K562 (cell line): ENCODE data around the gene ZCCHC24. TPM values are rescaled to one million over a fixed set of nuclear protein-coding genes. Genes with fewer than 3 reads are reported as not detected.
A peak's percentile ranks its signal among the peaks of the same experiment; 100 is the strongest.

Experiments used
- BRCA1 ChIP-seq, 2 experiments: fragments of 450-650 bp in 1 of 2; sonication (generic) in 1 of 2; formaldehyde crosslinking in 1 of 2; IDR thresholded peaks; 2 replicates each; pipeline versions ENCODE4 v1.5.0 to v1.6.1; 2017 to 2020; ENCODE audit warnings: mild to moderate bottlenecking in 1 of 2, missing genetic modification reagents in 1 of 2
- CREBBP ChIP-seq: IDR thresholded peaks from one replicate; pipeline ENCODE4 v1.6.1; 2012; ENCODE audit warnings: low read depth, mild to moderate bottlenecking, control low read depth, inconsistent platforms, low read length
- CREM ChIP-seq: IDR thresholded peaks from 2 replicates; pipeline ENCODE4 v1.6.1; 2014; ENCODE audit warnings: antibody characterized with exemption, low read depth
- CTCFL ChIP-seq: IDR thresholded peaks from 2 replicates; pipeline ENCODE4 v1.6.1; 2011; ENCODE audit warnings: borderline replicate concordance, low read depth, mild to moderate bottlenecking, moderate library complexity, low read length; ENCODE audit not compliant: insufficient read depth, poor library complexity, severe bottlenecking
- EGR1 ChIP-seq: fragments of 450-650 bp; conservative IDR thresholded peaks from 2 replicates; pipeline ENCODE4 v1.6.1; 2017; ENCODE audit warnings: mild to moderate bottlenecking
- EHMT2 ChIP-seq: fragments of 450-650 bp; IDR thresholded peaks from 2 replicates; pipeline ENCODE4 v1.6.1; 2018; ENCODE audit warnings: antibody characterized with exemption
- ETV6 ChIP-seq, 3 experiments: fragments of 150-350 bp in 1 of 3; sonication (generic) in 1 of 3; formaldehyde crosslinking in 1 of 3; IDR thresholded peaks; 2 replicates each; pipeline versions ENCODE4 v1.6.1 to v1.8.0; 2014 to 2022; ENCODE audit warnings: borderline replicate concordance in 2 of 3, low read depth in 2 of 3, antibody characterized with exemption in 1 of 3, low read length in 1 of 3, mild to moderate bottlenecking in 1 of 3, missing genetic modification reagents in 1 of 3
- EWSR1 ChIP-seq: fragments of 450-650 bp; IDR thresholded peaks from 2 replicates; pipeline ENCODE4 v1.6.1; 2018; ENCODE audit warnings: borderline replicate concordance, mild to moderate bottlenecking, low read depth, moderate library complexity; ENCODE audit not compliant: partially characterized antibody
- EZH2 ChIP-seq: IDR thresholded peaks from 2 replicates; pipeline ENCODE4 v1.6.1; 2012; ENCODE audit warnings: low read depth, mild to moderate bottlenecking, inconsistent platforms, low read length, borderline replicate concordance
- GTF2A2 ChIP-seq: IDR thresholded peaks from 2 replicates; pipeline ENCODE4 v1.6.1; 2016; ENCODE audit warnings: mild to moderate bottlenecking, missing genetic modification characterization, missing compliant biosample characterization
- HEY1 ChIP-seq: fragments of 250-450 bp; sonication (Bioruptor Pico); IDR thresholded peaks from 2 replicates; pipeline ENCODE4 v1.5.0; 2020; ENCODE audit warnings: mild to moderate bottlenecking, moderate library complexity, borderline replicate concordance
- KDM5B ChIP-seq: fragments of 200-600 bp; sonication (generic); IDR thresholded peaks from 2 replicates; pipeline ENCODE4 v1.6.1; 2012; ENCODE audit warnings: low read depth, mild to moderate bottlenecking, moderate library complexity, low read length, control low read depth, inconsistent platforms; ENCODE audit not compliant: insufficient replicate concordance
- KLF6 ChIP-seq: fragments of 250-450 bp; sonication (Bioruptor Pico); IDR thresholded peaks from 2 replicates; pipeline ENCODE4 v1.4.0; 2020; ENCODE audit warnings: mild to moderate bottlenecking, moderate library complexity, borderline replicate concordance
- LARP7 ChIP-seq: fragments of 450-650 bp; IDR thresholded peaks from 2 replicates; pipeline ENCODE4 v1.6.1; 2016
- MLX ChIP-seq, 2 experiments: fragments of 450-650 bp in 1 of 2; sonication (generic) in 1 of 2; formaldehyde crosslinking; conservative IDR thresholded peaks; 2 replicates each; pipeline versions ENCODE4 v1.4.0 to v1.8.1; 2020 to 2022; ENCODE audit warnings: mild to moderate bottlenecking in 1 of 2, missing genetic modification reagents in 1 of 2
- POLR2AphosphoS5 ChIP-seq: IDR thresholded peaks from 2 replicates; pipeline ENCODE4 v1.6.1; 2011; ENCODE audit warnings: mild to moderate bottlenecking, low read depth, low read length, moderate library complexity; ENCODE audit not compliant: control insufficient read depth, insufficient read depth
- RCOR1 ChIP-seq, 2 experiments: IDR thresholded peaks; 2 replicates each; pipeline ENCODE4 v1.6.1; 2012; ENCODE audit warnings: low read depth in 2 of 2, low read length in 2 of 2, borderline replicate concordance in 1 of 2, improper control_type of control experiment in 1 of 2
- RUNX1 ChIP-seq: sonication (generic); IDR thresholded peaks from 2 replicates; pipeline ENCODE4 v1.6.1; 2016; ENCODE audit warnings: antibody characterized with exemption, low read depth
- SIN3A ChIP-seq, 2 experiments: fragments of 150-350 bp in 1 of 2; IDR thresholded peaks; 2 replicates each; pipeline ENCODE4 v1.6.1; 2011 to 2016; ENCODE audit warnings: borderline replicate concordance in 2 of 2, low read depth in 2 of 2, low read length in 2 of 2, mild to moderate bottlenecking in 2 of 2, moderate library complexity in 2 of 2; ENCODE audit not compliant: control insufficient read depth in 1 of 2
- TAL1 ChIP-seq: fragments of 450-650 bp; IDR thresholded peaks from 2 replicates; pipeline ENCODE4 v1.6.1; 2016; ENCODE audit warnings: mild to moderate bottlenecking
- TCFL5 ChIP-seq: fragments of 250-450 bp; sonication (Bioruptor Pico); conservative IDR thresholded peaks from 2 replicates; pipeline ENCODE4 v1.6.1; 2021; ENCODE audit warnings: mild to moderate bottlenecking, moderate library complexity, matching md5 sums
- ZFP1 ChIP-seq: fragments of 450-650 bp; formaldehyde crosslinking; IDR thresholded peaks from 2 replicates; pipeline ENCODE4 v1.4.0; 2020; ENCODE audit warnings: mild to moderate bottlenecking, mixed read lengths
- ZFPM2 ChIP-seq: fragments of 250-450 bp; sonication (Bioruptor Pico); IDR thresholded peaks from 2 replicates; pipeline ENCODE4 v1.5.1; 2022; ENCODE audit warnings: mild to moderate bottlenecking
- ZNF146 ChIP-seq: IDR thresholded peaks from one replicate; pipeline ENCODE4 v1.6.1; 2018; ENCODE audit warnings: missing compliant biosample characterization; ENCODE audit not compliant: unreplicated experiment
- polyA plus RNA-seq, 8 experiments: library from polyadenylated mRNA; depleted of rRNA in 4 of 8; stranded (reverse) in 5 of 8; unstranded in 3 of 8; fragments of >200 nt; fragmentation: Nextera tagmentation in 2 of 8; fragmentation: Illumina TruSeq in 1 of 8; extraction: Ambion mirVana in 2 of 8; extraction: Trizol in 1 of 8; gene quantifications; 2 replicates each; pipeline versions ENCODE4 v1.2.1 to v1.2.3, GENCODE V29; 2011 to 2014; ENCODE audit warnings: inconsistent platforms in 1 of 8, missing spikeins in 1 of 8
- total RNA-seq, 7 experiments: library from RNA; depleted of rRNA in 6 of 7; stranded (reverse); fragments of >200 nt in 6 of 7; fragmentation: Illumina TruSeq in 2 of 7; extraction: Trizol in 2 of 7; gene quantifications; 2 replicates each; pipeline versions ENCODE4 v1.2.1 to v1.2.3, GENCODE V29; 2011 to 2021; ENCODE audit warnings: low replicate concordance in 1 of 7

The ZCCHC24 gene
- total and polyA plus RNA-seq, 9 of the 15 experiments (the other 6 are each of a cell fraction or from before 2014, with no cell fraction given) = 0.84 to 11.0 (median 4.6) TPM

GRCh38 chr10:79444199-79445119, 965 bp downstream of the ZCCHC24 start (continued):
- no peak for TF ChIP-seq ZNF146
- no peak for TF ChIP-seq TCFL5 (CRISPR knock-in tag)
- no peak for TF ChIP-seq ZFP1 (CRISPR knock-in tag)
- TF ChIP-seq EGR1 = peak; percentile 75
- no peak for TF ChIP-seq KLF6 (CRISPR knock-in tag)
- no peak for TF ChIP-seq MLX (CRISPR knock-in tag; conservative IDR thresholded peaks at IDR 0.05)
- no peak for TF ChIP-seq SIN3A (IDR thresholded peaks at IDR 0.05; ENCODE audit: borderline replicate concordance in 2 of 2, control insufficient read depth in 1 of 2, low read depth in 2 of 2, low read length in 2 of 2)
- TF ChIP-seq POLR2AphosphoS5 = no peak
- peak; percentile 37 for TF ChIP-seq CREM
- no peak for TF ChIP-seq RUNX1
- TF ChIP-seq CREBBP = no peak
- no peak for TF ChIP-seq BRCA1 (IDR thresholded peaks at IDR 0.05)
- TF ChIP-seq BRCA1 (CRISPR knock-in tag; IDR thresholded peaks at IDR 0.05) = no peak
- TF ChIP-seq TAL1 = 0 out of 2 replicates have a peak, but pooled peaks have one; percentile 5
- no peak for TF ChIP-seq GTF2A2 (tag)
- no peak for TF ChIP-seq EWSR1
- TF ChIP-seq LARP7 = no peak
- TF ChIP-seq ETV6 (IDR thresholded peaks at IDR 0.05; ENCODE audit: borderline replicate concordance in 1 of 2, low read depth in 2 of 2, low read length in 1 of 2) = no peak
- TF ChIP-seq ETV6 (CRISPR knock-in tag; IDR thresholded peaks at IDR 0.05; ENCODE audit: borderline replicate concordance) = no peak
- no peak for TF ChIP-seq EZH2
- TF ChIP-seq HEY1 (CRISPR knock-in tag) = no peak
- TF ChIP-seq ZFPM2 (CRISPR knock-in tag) = no peak
- TF ChIP-seq EHMT2 = no peak
- TF ChIP-seq KDM5B = no peak
- no peak for TF ChIP-seq CTCFL
- no peak for TF ChIP-seq RCOR1 (IDR thresholded peaks at IDR 0.05; ENCODE audit: borderline replicate concordance in 1 of 2, low read depth in 2 of 2, low read length in 2 of 2)
